ENCODE results near the gene UPB1.

The UPB1 gene

DNA sequence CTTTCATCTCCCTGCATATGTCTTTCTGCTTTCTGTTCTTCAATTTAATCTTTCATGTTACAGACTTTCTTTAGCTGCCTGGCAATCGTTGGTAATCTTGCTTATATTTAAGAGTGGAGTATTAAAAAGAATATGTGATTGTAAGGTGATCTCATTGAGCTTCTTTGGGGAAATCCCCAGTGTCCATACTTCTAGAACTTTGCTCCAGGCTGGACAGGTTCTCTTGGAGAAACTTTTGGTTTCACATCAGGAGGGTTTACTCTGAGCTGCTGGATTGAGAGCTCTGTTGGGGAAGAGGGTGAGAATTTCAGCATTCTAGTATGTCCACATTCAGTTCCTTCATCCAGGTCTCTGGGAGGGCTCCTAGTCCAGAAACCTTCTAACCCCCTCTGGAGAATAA, 81.6 kb downstream of the UPB1 start:
- no peak for DNase-seq

All from activated gamma-delta T cell treated with Interleukin-2 at 50 U/mL for 16 hours (primary cell).